ENCODE data around the gene NDUFB3.

GRCh38 chr2:201071479-201072200, at the start of gene NDUFB3, which contains the start of gene HYCC2:
- no peak for TF ChIP-seq NFE2L2 (conservative IDR thresholded peaks at IDR 0.05; ENCODE audit: low read length)
- peak; percentile 11; the same call in 1 of the 3 replicates for TF ChIP-seq CTCF (IDR thresholded peaks at IDR 0.05)
- TF ChIP-seq CHD2 (IDR thresholded peaks at IDR 0.05; ENCODE audit: low read length, partially characterized antibody): no peak
- TF ChIP-seq ZFP36 (IDR thresholded peaks at IDR 0.05; ENCODE audit: borderline replicate concordance, partially characterized antibody): no peak
- no peak for TF ChIP-seq EP300 (IDR thresholded peaks at IDR 0.05)
- peak; percentile 26; the same call in 1 of the 3 replicates for TF ChIP-seq SMC3 (IDR thresholded peaks at IDR 0.05)
- no peak for TF ChIP-seq MAFK (IDR thresholded peaks at IDR 0.05; ENCODE audit: partially characterized antibody)
- peak; percentile 69; the same call in 1 of the 2 replicates for TF ChIP-seq HMGXB4 (CRISPR knock-in tag; IDR thresholded peaks at IDR 0.05; ENCODE audit: borderline replicate concordance)
- TF ChIP-seq CEBPB (IDR thresholded peaks at IDR 0.05): peak in 1 of 2 experiments; percentile 45; a peak in 1 of 4 replicates
- TF ChIP-seq MAX (IDR thresholded peaks at IDR 0.05): peak; percentile 68
